Measurements from ENCODE around the gene HS3ST4. TPM values are rescaled to one million over a fixed set of nuclear protein-coding genes. Genes with fewer than 3 reads are reported as not detected.

Gene HS3ST4
- polyA plus RNA-seq, 1 experiment, result not detected

- no peaks in the 10 kb centered on the region for H3K27me3 ChIP-seq (ENCODE audit: control insufficient read depth, insufficient read depth, low read length)
- H3K4me3 ChIP-seq (ENCODE audit: low read depth, low read length), result no peak overlapping the region
- POLR2A ChIA-PET, result no interaction called here
- no peak overlapping the region for H3K27ac ChIP-seq (ENCODE audit: low read depth, low read length)
- no peak for TF ChIP-seq CTCF (IDR thresholded peaks at IDR 0.05; ENCODE audit: low read depth, low read length)
- no peak for DNase-seq (ENCODE audit: low read depth, low spot score)
- peaks cover 36% of the 10 kb centered on the region for H3K9me3 ChIP-seq (ENCODE audit: control insufficient read depth, insufficient read depth, low read length)
- CTCF ChIA-PET, result interaction anchor here (0.6 kb wide), 1 partner anchor 1204 kb away, joined by 15 read pairs; no protein-coding TSS in a partner anchor
Observed at GRCh38 chr16:25905810-25906209, 214.1 kb downstream of the HS3ST4 start.

GRCh38 chr16:25910971-25911370 lies 219.2 kb downstream of the HS3ST4 start:
- no peak for TF ChIP-seq CTCF (IDR thresholded peaks at IDR 0.05; ENCODE audit: low read depth, low read length)
- ChIA-PET POLR2A (no interaction called here), CTCF (no interaction called here)
- Histone ChIP-seq H3K4me3 (ENCODE audit: low read depth, low read length) (no peak overlapping the region), H3K27me3 (ENCODE audit: control insufficient read depth, insufficient read depth, low read length) (no peaks in the 10 kb centered on the region), H3K27ac (ENCODE audit: low read depth, low read length) (no peak overlapping the region), H3K9me3 (ENCODE audit: control insufficient read depth, insufficient read depth, low read length) (peaks cover 29% of the 10 kb centered on the region)
- DNase-seq (ENCODE audit: low read depth, low spot score), result no peak

GRCh38 chr16:25912321-25912720 lies 220.6 kb downstream of the HS3ST4 start:
- Histone ChIP-seq H3K27ac (ENCODE audit: low read depth, low read length) (no peak overlapping the region), H3K4me3 (ENCODE audit: low read depth, low read length) (no peak overlapping the region), H3K9me3 (ENCODE audit: control insufficient read depth, insufficient read depth, low read length) (peaks cover 26% of the 10 kb centered on the region), H3K27me3 (ENCODE audit: control insufficient read depth, insufficient read depth, low read length) (no peaks in the 10 kb centered on the region)
- no peak for TF ChIP-seq CTCF (IDR thresholded peaks at IDR 0.05; ENCODE audit: low read depth, low read length)
- ChIA-PET POLR2A (no interaction called here), CTCF (no interaction called here)
- DNase-seq (ENCODE audit: low read depth, low spot score), result no peak

- TF ChIP-seq CTCF (IDR thresholded peaks at IDR 0.05; ENCODE audit: low read depth, low read length), result no peak
- H3K4me3 ChIP-seq (ENCODE audit: low read depth, low read length), result no peak overlapping the region
- DNase-seq (ENCODE audit: low read depth, low spot score), result no peak
- H3K9me3 ChIP-seq (ENCODE audit: control insufficient read depth, insufficient read depth, low read length), result peaks cover 24% of the 10 kb centered on the region
- ChIA-PET CTCF (no interaction called here), POLR2A (no interaction called here)
- no peak overlapping the region for H3K27ac ChIP-seq (ENCODE audit: low read depth, low read length)
- H3K27me3 ChIP-seq (ENCODE audit: control insufficient read depth, insufficient read depth, low read length), result no peaks in the 10 kb centered on the region
Observed at GRCh38 chr16:25914357-25914962, 222.7 kb downstream of the HS3ST4 start.

GRCh38 chr16:25916037-25916436 lies 224.3 kb downstream of the HS3ST4 start:
- Histone ChIP-seq H3K9me3 (ENCODE audit: control insufficient read depth, insufficient read depth, low read length) (peaks cover 23% of the 10 kb centered on the region), H3K27ac (ENCODE audit: low read depth, low read length) (no peak overlapping the region), H3K27me3 (ENCODE audit: control insufficient read depth, insufficient read depth, low read length) (no peaks in the 10 kb centered on the region), H3K4me3 (ENCODE audit: low read depth, low read length) (no peak overlapping the region)
- CTCF ChIA-PET, result no interaction called here
- POLR2A ChIA-PET, result no interaction called here
- DNase-seq (ENCODE audit: low read depth, low spot score), result no peak
- no peak for TF ChIP-seq CTCF (IDR thresholded peaks at IDR 0.05; ENCODE audit: low read depth, low read length)
